GM23338 (cell line): Measurements from ENCODE around the gene AIG1.

ENCODE experiments used
- EZH2 ChIP-seq: fragments of 200-600 bp; sonication (generic); IDR thresholded peaks from one replicate; pipeline ENCODE4 v1.8.0; 2017; ENCODE audit warnings: antibody characterized with exemption, mild to moderate bottlenecking, low read depth; ENCODE audit not compliant: unreplicated experiment
- JUNB ChIP-seq: IDR thresholded peaks from one replicate; pipeline ENCODE4 v1.6.1; 2016; ENCODE audit warnings: antibody characterized with exemption; ENCODE audit not compliant: unreplicated experiment
- POLR2AphosphoS5 ChIP-seq: IDR thresholded peaks from 2 replicates; pipeline ENCODE4 v1.6.1; 2016; ENCODE audit warnings: antibody characterized with exemption, low read depth
- TF ChIP-seq, protein P1 (sequence below), 2 experiments: fragments of 200-600 bp in 1 of 2; sonication (generic) in 1 of 2; conservative IDR thresholded peaks; 2 replicates each; pipeline versions ENCODE4 v1.5.1 to v1.6.1; 2016 to 2017; ENCODE audit warnings: antibody characterized with exemption in 2 of 2, low read depth in 2 of 2, mild to moderate bottlenecking in 2 of 2, moderate library complexity in 1 of 2

DNA sequence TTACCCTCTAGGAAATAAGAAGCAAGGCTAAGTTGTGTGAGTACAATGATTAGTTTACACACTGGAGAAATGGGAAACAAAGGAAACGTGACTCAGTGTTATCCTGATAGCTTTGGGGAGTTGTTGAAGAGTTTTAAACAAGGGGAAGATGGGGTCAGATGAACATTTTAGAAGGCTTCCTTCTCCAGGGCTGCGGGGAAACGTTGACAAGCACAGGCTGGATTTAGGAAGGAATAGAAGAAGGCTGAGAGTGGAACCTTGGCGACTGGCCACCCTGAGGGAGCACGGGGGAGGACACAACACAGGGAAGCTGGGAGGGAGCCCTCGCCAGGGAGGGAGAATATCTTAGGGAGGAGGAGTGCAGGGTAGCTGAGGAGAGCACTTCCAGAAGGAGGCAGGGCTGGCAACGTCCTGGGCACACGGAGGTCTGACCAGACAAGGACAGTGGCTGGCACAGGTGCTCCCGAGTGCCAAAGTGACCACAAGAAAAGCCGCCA is 134.7 kb downstream of the AIG1 start:
- TF ChIP-seq JUNB (no peak), EZH2 (no peak), POLR2AphosphoS5 (no peak)
- TF ChIP-seq, protein P1, sequence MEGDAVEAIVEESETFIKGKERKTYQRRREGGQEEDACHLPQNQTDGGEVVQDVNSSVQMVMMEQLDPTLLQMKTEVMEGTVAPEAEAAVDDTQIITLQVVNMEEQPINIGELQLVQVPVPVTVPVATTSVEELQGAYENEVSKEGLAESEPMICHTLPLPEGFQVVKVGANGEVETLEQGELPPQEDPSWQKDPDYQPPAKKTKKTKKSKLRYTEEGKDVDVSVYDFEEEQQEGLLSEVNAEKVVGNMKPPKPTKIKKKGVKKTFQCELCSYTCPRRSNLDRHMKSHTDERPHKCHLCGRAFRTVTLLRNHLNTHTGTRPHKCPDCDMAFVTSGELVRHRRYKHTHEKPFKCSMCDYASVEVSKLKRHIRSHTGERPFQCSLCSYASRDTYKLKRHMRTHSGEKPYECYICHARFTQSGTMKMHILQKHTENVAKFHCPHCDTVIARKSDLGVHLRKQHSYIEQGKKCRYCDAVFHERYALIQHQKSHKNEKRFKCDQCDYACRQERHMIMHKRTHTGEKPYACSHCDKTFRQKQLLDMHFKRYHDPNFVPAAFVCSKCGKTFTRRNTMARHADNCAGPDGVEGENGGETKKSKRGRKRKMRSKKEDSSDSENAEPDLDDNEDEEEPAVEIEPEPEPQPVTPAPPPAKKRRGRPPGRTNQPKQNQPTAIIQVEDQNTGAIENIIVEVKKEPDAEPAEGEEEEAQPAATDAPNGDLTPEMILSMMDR (conservative IDR thresholded peaks at IDR 0.05; ENCODE audit: low read depth in 2 of 2) = no peak
